Activated CD8-positive, alpha-beta memory T cell treated with anti-CD3 and anti-CD28 coated beads, Interleukin-2, amount 50 U/mL, for 1 hour (primary cell): Measurements from ENCODE around the gene USP21.

Experiments used
- DNase-seq: peaks from one replicate; pipeline ENCODE4 v3.0.0-alpha.2; 2020; ENCODE audit errors: extremely low read depth

USP21 gene

GRCh38 chr1:161133220-161133740 lies 26.0 kb upstream of the USP21 start:
- DNase-seq = no peak

- DNase-seq = no peak
Measured at GRCh38 chr1:161137881-161138280, 21.4 kb upstream of the USP21 start.

- no peak for DNase-seq
Measured at GRCh38 chr1:161138431-161138830, 20.9 kb upstream of the USP21 start.

- DNase-seq = no peak
Measured at GRCh38 chr1:161139766-161140165, 19.5 kb upstream of the USP21 start.

- no peak for DNase-seq
Measured at GRCh38 chr1:161140755-161141400, 18.4 kb upstream of the USP21 start.

- DNase-seq = no peak
Measured at GRCh38 chr1:161145832-161146231, 13.5 kb upstream of the USP21 start.

GRCh38 chr1:161153176-161153575 lies 6.1 kb upstream of the USP21 start:
- no peak for DNase-seq

GRCh38 chr1:161153682-161154337 lies 5.5 kb upstream of the USP21 start, which contains the start of gene UFC1:
Gene UFC1 (plus strand): TSS chr1:161153978. CDS start chr1:161153998, 20 bp downstream.
- peak; percentile 75 for DNase-seq

- no peak for DNase-seq
Measured at GRCh38 chr1:161157867-161158266, 1.4 kb upstream of the USP21 start.

GRCh38 chr1:161158316-161159010 lies 837 bp upstream of the USP21 start:
- DNase-seq = no peak

- no peak for DNase-seq
Measured at GRCh38 chr1:161159913-161160243, 578 bp downstream of the USP21 start.

GRCh38 chr1:161160671-161161145 lies 1.4 kb downstream of the USP21 start:
- no peak for DNase-seq

- no peak for DNase-seq
Measured at GRCh38 chr1:161161652-161162051, 2.4 kb downstream of the USP21 start.

- DNase-seq = no peak
Measured at GRCh38 chr1:161162052-161162451, 2.8 kb downstream of the USP21 start.

GRCh38 chr1:161162806-161163205 lies 3.5 kb downstream of the USP21 start:
- DNase-seq = no peak

GRCh38 chr1:161163793-161164192 lies 4.5 kb downstream of the USP21 start:
- DNase-seq = no peak

GRCh38 chr1:161164901-161165610 lies 5.8 kb downstream of the USP21 start:
- no peak for DNase-seq

GRCh38 chr1:161165742-161166668 lies 6.7 kb downstream of the USP21 start, which contains the start of gene PPOX:
Gene PPOX (plus strand): TSS chr1:161166426. CDS start chr1:161166848, 422 bp downstream.
- DNase-seq = peak; percentile 78

GRCh38 chr1:161166669-161167548 lies 7.6 kb downstream of the USP21 start:
- no peak for DNase-seq

GRCh38 chr1:161168906-161169305 lies 9.6 kb downstream of the USP21 start:
- no peak for DNase-seq
